DOHH2 (cell line): Measurements from ENCODE around the gene OR52N2.

ENCODE experiments used
- H3F3A ChIP-seq: fragments of 200-600 bp; sonication (generic), shearing (Covaris generic); 2 replicates; pipeline ENCODE4 v1.6.0; 2016; ENCODE audit warnings: antibody characterized with exemption, mild to moderate bottlenecking; ENCODE audit not compliant: control insufficient read depth, insufficient read depth
- H3K27ac ChIP-seq: fragments of 200-600 bp; sonication (generic); 2 replicates; pipeline ENCODE4 v1.5.1; 2014; ENCODE audit warnings: low read depth, mild to moderate bottlenecking, low read length, moderate library complexity
- H3K27me3 ChIP-seq: fragments of 200-600 bp; sonication (generic); 2 replicates; pipeline ENCODE4 v1.6.1; 2014; ENCODE audit warnings: mild to moderate bottlenecking, low read length, mixed read lengths; ENCODE audit not compliant: control insufficient read depth
- H3K36me3 ChIP-seq: fragments of 200-600 bp; sonication (generic); 2 replicates; pipeline ENCODE4 v1.6.1; 2014; ENCODE audit warnings: mild to moderate bottlenecking, low read length, moderate library complexity, mixed read lengths; ENCODE audit not compliant: control insufficient read depth
- H3K4me1 ChIP-seq: fragments of 200-600 bp; sonication (generic); 2 replicates; pipeline ENCODE4 v1.6.1; 2014; ENCODE audit warnings: mild to moderate bottlenecking, low read length, mixed read lengths; ENCODE audit not compliant: control insufficient read depth
- H3K4me2 ChIP-seq: fragments of 200-600 bp; sonication (generic); 2 replicates; pipeline ENCODE4 v1.6.0; 2014; ENCODE audit warnings: mild to moderate bottlenecking, low read length, moderate library complexity
- H3K4me3 ChIP-seq: fragments of 200-600 bp; sonication (generic); 2 replicates; pipeline ENCODE4 v1.5.1; 2014; ENCODE audit warnings: mild to moderate bottlenecking, low read length, mixed read lengths
- H3K79me2 ChIP-seq: fragments of 200-600 bp; sonication (generic); 2 replicates; pipeline ENCODE4 v1.6.1; 2014; ENCODE audit warnings: mild to moderate bottlenecking, low read length, mixed read lengths; ENCODE audit not compliant: control insufficient read depth
- H3K9me2 ChIP-seq: fragments of 200-600 bp; sonication (generic); replicated peaks from 2 replicates; pipeline ENCODE4 v1.6.1; 2014; ENCODE audit warnings: mild to moderate bottlenecking, low read length, mixed read lengths; ENCODE audit not compliant: control insufficient read depth
- H3K9me3 ChIP-seq: fragments of 200-600 bp; sonication (generic); 2 replicates; pipeline ENCODE4 v1.6.1; 2014; ENCODE audit warnings: antibody characterized with exemption, low read length, mixed read lengths; ENCODE audit not compliant: control insufficient read depth, insufficient read depth
- H4K20me1 ChIP-seq: fragments of 200-600 bp; sonication (generic); 2 replicates; pipeline ENCODE4 v1.6.0; 2014; ENCODE audit warnings: low read depth, mild to moderate bottlenecking, antibody characterized with exemption, low read length, moderate library complexity; ENCODE audit not compliant: control insufficient read depth, insufficient read depth
- CTCF ChIP-seq: fragments of 200-600 bp; sonication (generic); IDR thresholded peaks from one replicate; pipeline ENCODE4 v1.5.1; 2014; ENCODE audit warnings: antibody characterized with exemption, mild to moderate bottlenecking, low read depth, low read length; ENCODE audit not compliant: poor library complexity, severe bottlenecking
- EZH2phosphoT487 ChIP-seq: fragments of 200-600 bp; sonication (generic); IDR thresholded peaks from 2 replicates; pipeline ENCODE4 v1.6.1; 2017; ENCODE audit warnings: borderline replicate concordance, mild to moderate bottlenecking, antibody characterized with exemption, low read length, moderate library complexity, mixed read lengths

The OR52N2 gene

GRCh38 chr11:5818245-5818886 lies 9.6 kb downstream of the OR52N2 start:
- H3K27me3 ChIP-seq = no peaks in the 10 kb centered on the region
- TF ChIP-seq EZH2phosphoT487 = no peak
- TF ChIP-seq CTCF = no peak
- H3K4me2 ChIP-seq = no peak overlapping the region
- no peak overlapping the region for H3K27ac ChIP-seq
- no peaks in the 10 kb centered on the region for H4K20me1 ChIP-seq
- H3K4me1 ChIP-seq = no peaks in the 10 kb centered on the region
- no peaks in the 10 kb centered on the region for H3K9me2 ChIP-seq
- H3K79me2 ChIP-seq = no peaks in the 10 kb centered on the region
- H3K4me3 ChIP-seq = no peak overlapping the region
- H3F3A ChIP-seq = no peaks in the 10 kb centered on the region
- H3K9me3 ChIP-seq = no peaks in the 10 kb centered on the region
- H3K36me3 ChIP-seq = no peaks in the 10 kb centered on the region

GRCh38 chr11:5831196-5831829 lies 22.6 kb downstream of the OR52N2 start:
- Histone ChIP-seq H4K20me1 (no peaks in the 10 kb centered on the region), H3F3A (no peaks in the 10 kb centered on the region), H3K4me2 (no peak overlapping the region), H3K27me3 (no peaks in the 10 kb centered on the region), H3K9me2 (no peaks in the 10 kb centered on the region), H3K27ac (no peak overlapping the region), H3K4me3 (no peak overlapping the region), H3K36me3 (no peaks in the 10 kb centered on the region), H3K79me2 (no peaks in the 10 kb centered on the region), H3K4me1 (no peaks in the 10 kb centered on the region), H3K9me3 (no peaks in the 10 kb centered on the region)
- no peak for TF ChIP-seq EZH2phosphoT487
- TF ChIP-seq CTCF = no peak

- no peak overlapping the region for H3K4me3 ChIP-seq
- no peaks in the 10 kb centered on the region for H3F3A ChIP-seq
- no peaks in the 10 kb centered on the region for H4K20me1 ChIP-seq
- no peaks in the 10 kb centered on the region for H3K27me3 ChIP-seq
- H3K4me2 ChIP-seq = no peak overlapping the region
- H3K27ac ChIP-seq = no peak overlapping the region
- no peaks in the 10 kb centered on the region for H3K9me2 ChIP-seq
- no peaks in the 10 kb centered on the region for H3K4me1 ChIP-seq
- no peak for TF ChIP-seq EZH2phosphoT487
- TF ChIP-seq CTCF = no peak
- H3K9me3 ChIP-seq = no peaks in the 10 kb centered on the region
- no peaks in the 10 kb centered on the region for H3K36me3 ChIP-seq
- H3K79me2 ChIP-seq = no peaks in the 10 kb centered on the region
Observed at GRCh38 chr11:5833446-5833845, 24.7 kb downstream of the OR52N2 start.
